ENCODE results near the gene TTYH2. TPM values are rescaled to one million over a fixed set of nuclear protein-coding genes. Genes with fewer than 3 reads are reported as not detected.

Gene TTYH2
- total and polyA plus RNA-seq, 2 experiments from 2014 or later: 1.4 to 3.9 TPM

DNA sequence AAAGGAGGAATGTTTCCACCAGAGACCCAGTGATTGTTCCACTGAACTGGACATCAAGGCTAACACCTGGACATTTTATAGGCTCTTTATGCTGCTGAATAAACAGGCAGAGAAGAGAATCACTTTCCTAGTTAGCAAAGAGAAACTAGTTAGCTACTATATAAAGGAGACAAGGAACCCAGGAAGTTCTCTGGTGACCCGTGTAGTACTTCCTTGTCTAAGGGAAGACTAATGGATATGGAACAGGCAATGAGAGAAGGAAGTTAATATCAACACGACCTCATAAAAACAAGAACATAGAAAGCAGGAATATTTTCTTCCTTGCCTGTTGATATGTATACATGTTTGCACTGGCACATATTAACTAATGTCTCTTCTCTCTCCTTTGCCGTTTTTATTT is 40.7 kb upstream of the TTYH2 start:
- no peak overlapping the region for H3K27ac Mint-ChIP-seq
- Histone ChIP-seq H3K4me2 (no peak overlapping the region), H3K4me1 (ENCODE audit: insufficient read depth) (no peaks in the 10 kb centered on the region), H3K27ac (ENCODE audit: low read depth) (no peak overlapping the region), H3K36me3 (ENCODE audit: insufficient read depth) (no peaks in the 10 kb centered on the region), H4K20me1 (replicated peaks; ENCODE audit: insufficient read depth) (no peaks in the 10 kb centered on the region), H3K4me3 (no peak overlapping the region), H3K9me2 (ENCODE audit: insufficient read depth) (no peaks in the 10 kb centered on the region), H3K79me2 (replicated peaks; ENCODE audit: insufficient read depth) (no peaks in the 10 kb centered on the region), H3K27me3 (ENCODE audit: insufficient read depth) (no peaks in the 10 kb centered on the region), H3F3A (replicated peaks; ENCODE audit: low read depth) (no peaks in the 10 kb centered on the region), H2AFZ (no peak overlapping the region)
- TF ChIP-seq ZNF462 (CRISPR knock-in tag; IDR thresholded peaks at IDR 0.05): no peak
- TF ChIP-seq ETS1 (IDR thresholded peaks at IDR 0.05): no peak
- no peak for DNase-seq (ENCODE audit: low spot score)
- H3K9me3 Mint-ChIP-seq: no peaks in the 10 kb centered on the region
- no peaks in the 10 kb centered on the region for H3K36me3 Mint-ChIP-seq (ENCODE audit: low read depth)
- H3K4me1 Mint-ChIP-seq: peaks cover 5% of the 10 kb centered on the region; the same call in 2 of the 3 replicates
- H3K27me3 Mint-ChIP-seq (ENCODE audit: insufficient read depth, low read depth, poor library complexity): peaks cover 14% of the 10 kb centered on the region
- no peak for ATAC-seq
- no peak overlapping the region for H3K4me3 Mint-ChIP-seq

- Mint-ChIP-seq H3K27me3 (ENCODE audit: insufficient read depth, low read depth, poor library complexity) (peaks cover 15% of the 10 kb centered on the region), H3K4me3 (no peak overlapping the region), H3K27ac (no peak overlapping the region), H3K36me3 (ENCODE audit: low read depth) (no peaks in the 10 kb centered on the region), H3K4me1 (peaks cover 8% of the 10 kb centered on the region), H3K9me3 (no peaks in the 10 kb centered on the region)
- Histone ChIP-seq H3K36me3 (ENCODE audit: insufficient read depth) (no peaks in the 10 kb centered on the region), H3K4me1 (ENCODE audit: insufficient read depth) (no peaks in the 10 kb centered on the region), H3K27me3 (ENCODE audit: insufficient read depth) (no peaks in the 10 kb centered on the region), H3K9me2 (ENCODE audit: insufficient read depth) (no peaks in the 10 kb centered on the region), H3F3A (replicated peaks; ENCODE audit: low read depth) (no peaks in the 10 kb centered on the region), H4K20me1 (replicated peaks; ENCODE audit: insufficient read depth) (no peaks in the 10 kb centered on the region), H3K4me2 (no peak overlapping the region), H3K4me3 (no peak overlapping the region), H3K27ac (ENCODE audit: low read depth) (no peak overlapping the region), H2AFZ (no peak overlapping the region), H3K79me2 (replicated peaks; ENCODE audit: insufficient read depth) (no peaks in the 10 kb centered on the region)
- peak; percentile 94 for ATAC-seq
- peak; percentile 88 for DNase-seq (ENCODE audit: low spot score)
- TF ChIP-seq, protein P1, sequence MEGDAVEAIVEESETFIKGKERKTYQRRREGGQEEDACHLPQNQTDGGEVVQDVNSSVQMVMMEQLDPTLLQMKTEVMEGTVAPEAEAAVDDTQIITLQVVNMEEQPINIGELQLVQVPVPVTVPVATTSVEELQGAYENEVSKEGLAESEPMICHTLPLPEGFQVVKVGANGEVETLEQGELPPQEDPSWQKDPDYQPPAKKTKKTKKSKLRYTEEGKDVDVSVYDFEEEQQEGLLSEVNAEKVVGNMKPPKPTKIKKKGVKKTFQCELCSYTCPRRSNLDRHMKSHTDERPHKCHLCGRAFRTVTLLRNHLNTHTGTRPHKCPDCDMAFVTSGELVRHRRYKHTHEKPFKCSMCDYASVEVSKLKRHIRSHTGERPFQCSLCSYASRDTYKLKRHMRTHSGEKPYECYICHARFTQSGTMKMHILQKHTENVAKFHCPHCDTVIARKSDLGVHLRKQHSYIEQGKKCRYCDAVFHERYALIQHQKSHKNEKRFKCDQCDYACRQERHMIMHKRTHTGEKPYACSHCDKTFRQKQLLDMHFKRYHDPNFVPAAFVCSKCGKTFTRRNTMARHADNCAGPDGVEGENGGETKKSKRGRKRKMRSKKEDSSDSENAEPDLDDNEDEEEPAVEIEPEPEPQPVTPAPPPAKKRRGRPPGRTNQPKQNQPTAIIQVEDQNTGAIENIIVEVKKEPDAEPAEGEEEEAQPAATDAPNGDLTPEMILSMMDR (conservative IDR thresholded peaks at IDR 0.05; ENCODE audit: low read depth in 2 of 2): peak; percentile 96 to 97
Measured at GRCh38 chr17:74176546-74177001, 36.8 kb upstream of the TTYH2 start.
